Measurements from ENCODE around the gene TAS2R38.

TAS2R38 gene

DNA sequence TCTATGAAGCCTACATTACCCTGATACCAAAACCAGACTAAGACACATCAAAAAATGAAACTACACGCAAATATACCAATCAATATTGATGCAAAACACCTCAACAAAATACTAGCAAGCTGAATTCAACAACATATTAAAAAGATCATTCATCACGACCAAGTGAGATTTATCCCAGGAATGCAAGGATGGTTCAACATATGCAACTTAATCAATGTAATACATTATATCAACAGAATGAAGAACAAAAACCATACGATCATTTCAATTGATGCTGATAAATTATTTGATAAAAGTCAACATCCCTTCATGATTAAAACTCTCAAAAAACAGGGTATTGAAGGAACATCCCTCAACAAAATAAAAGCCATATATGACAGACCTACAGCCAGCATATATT is 32.5 kb downstream of the TAS2R38 start:
- no peak overlapping the region for H3K4me3 ChIP-seq (ENCODE audit: low read depth, low read length)
- H3K9me3 ChIP-seq (ENCODE audit: control insufficient read depth, insufficient read depth, low read length) = no peaks in the 10 kb centered on the region
- no peaks in the 10 kb centered on the region for H3K36me3 ChIP-seq (ENCODE audit: control insufficient read depth, insufficient read depth, low read length)
- no peaks in the 10 kb centered on the region for H3K27me3 ChIP-seq (ENCODE audit: control insufficient read depth, insufficient read depth, low read length)
- H3K4me1 ChIP-seq (ENCODE audit: control insufficient read depth, insufficient read depth, low read length) = no peaks in the 10 kb centered on the region
- no peak overlapping the region for H3K9ac ChIP-seq (ENCODE audit: low read depth, low read length)

DNA sequence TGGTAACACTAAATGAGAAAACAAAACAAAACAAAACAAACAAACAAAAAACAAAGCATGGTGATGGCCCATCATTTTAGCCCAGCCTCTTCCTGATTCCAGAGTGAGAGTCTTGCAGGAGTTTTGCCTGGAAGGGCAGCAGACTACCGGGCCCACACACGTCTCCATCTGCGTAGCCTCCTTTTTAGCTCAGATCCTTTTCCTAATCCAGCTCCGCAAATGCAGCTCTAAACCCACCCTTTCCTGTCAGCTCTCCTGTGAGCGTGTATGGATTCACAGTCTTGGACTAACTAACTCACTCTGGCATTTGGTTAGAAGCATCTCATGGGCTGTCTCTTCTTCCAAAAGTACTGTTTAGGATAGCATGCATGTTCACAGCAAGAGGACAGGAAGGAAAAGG is 43.4 kb downstream of the TAS2R38 start:
- no peak overlapping the region for H3K4me3 ChIP-seq (ENCODE audit: low read depth, low read length)
- no peaks in the 10 kb centered on the region for H3K27me3 ChIP-seq (ENCODE audit: control insufficient read depth, insufficient read depth, low read length)
- H3K36me3 ChIP-seq (ENCODE audit: control insufficient read depth, insufficient read depth, low read length) = no peaks in the 10 kb centered on the region
- H3K9me3 ChIP-seq (ENCODE audit: control insufficient read depth, insufficient read depth, low read length) = no peaks in the 10 kb centered on the region
- no peak overlapping the region for H3K9ac ChIP-seq (ENCODE audit: low read depth, low read length)
- H3K4me1 ChIP-seq (ENCODE audit: control insufficient read depth, insufficient read depth, low read length) = peaks cover 10% of the 10 kb centered on the region

DNA sequence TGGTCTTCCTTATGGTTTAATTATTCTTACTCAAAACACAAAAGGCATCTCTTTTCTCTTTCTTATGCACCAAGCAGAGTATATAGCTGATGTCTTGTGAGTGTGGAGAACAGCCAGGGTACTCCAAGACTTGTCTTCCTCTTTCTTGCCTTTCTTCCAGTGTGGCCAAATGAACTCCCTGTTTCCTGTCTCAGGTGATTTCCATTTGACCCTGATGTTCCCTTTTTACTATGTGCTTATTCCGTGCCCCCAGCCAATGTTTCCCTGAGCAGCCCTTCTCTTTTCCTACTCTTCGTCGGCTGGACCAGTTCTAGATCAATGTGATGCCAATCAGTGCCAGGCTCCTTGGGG is 44.8 kb downstream of the TAS2R38 start:
- Histone ChIP-seq H3K9ac (ENCODE audit: low read depth, low read length) (no peak overlapping the region), H3K9me3 (ENCODE audit: control insufficient read depth, insufficient read depth, low read length) (no peaks in the 10 kb centered on the region), H3K36me3 (ENCODE audit: control insufficient read depth, insufficient read depth, low read length) (no peaks in the 10 kb centered on the region), H3K4me3 (ENCODE audit: low read depth, low read length) (no peak overlapping the region), H3K4me1 (ENCODE audit: control insufficient read depth, insufficient read depth, low read length) (peaks cover 10% of the 10 kb centered on the region), H3K27me3 (ENCODE audit: control insufficient read depth, insufficient read depth, low read length) (no peaks in the 10 kb centered on the region)

DNA sequence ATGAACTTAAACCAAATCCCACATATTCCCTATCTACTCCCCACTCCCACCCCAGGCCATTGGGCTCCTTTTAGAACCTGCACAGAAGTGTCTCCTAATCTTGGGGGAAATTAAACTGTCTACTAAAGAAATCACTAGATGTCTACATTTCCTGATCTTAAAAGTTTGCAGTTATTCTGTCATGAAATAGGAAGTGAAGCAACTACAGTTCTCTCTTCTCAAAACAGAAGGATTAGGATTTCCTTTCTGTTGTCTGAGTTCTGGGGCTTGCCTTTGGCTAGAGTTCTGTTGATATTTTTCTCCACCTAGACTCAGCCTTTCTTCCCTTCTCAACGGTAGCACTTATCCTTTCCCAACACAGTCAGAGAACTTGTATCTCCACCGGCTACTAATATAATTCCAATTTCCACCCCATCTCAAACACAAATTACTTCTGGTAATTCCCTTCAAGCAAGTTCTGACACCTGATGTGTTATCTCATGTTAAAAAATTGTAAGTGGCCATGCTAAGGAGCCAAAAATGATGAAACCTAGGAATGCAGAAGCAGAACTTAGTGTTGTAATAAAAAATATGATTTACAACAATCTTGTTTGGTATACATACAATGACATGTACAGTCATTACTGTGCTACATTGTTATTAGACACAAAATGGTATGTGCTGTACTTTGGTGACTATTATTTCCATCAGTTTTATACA is 45.3 kb downstream of the TAS2R38 start:
- Histone ChIP-seq H3K4me1 (ENCODE audit: control insufficient read depth, insufficient read depth, low read length) (peaks cover 10% of the 10 kb centered on the region), H3K9ac (ENCODE audit: low read depth, low read length) (no peak overlapping the region), H3K36me3 (ENCODE audit: control insufficient read depth, insufficient read depth, low read length) (no peaks in the 10 kb centered on the region), H3K27me3 (ENCODE audit: control insufficient read depth, insufficient read depth, low read length) (no peaks in the 10 kb centered on the region), H3K4me3 (ENCODE audit: low read depth, low read length) (no peak overlapping the region), H3K9me3 (ENCODE audit: control insufficient read depth, insufficient read depth, low read length) (no peaks in the 10 kb centered on the region)

Data from iPS-15b (cell line).